Stomach (tissue), 9 donors: Measurements from ENCODE around the gene PLPPR3. TPM values are rescaled to one million over a fixed set of nuclear protein-coding genes. Genes with fewer than 3 reads are reported as not detected.

Source experiments
- DNase-seq, 2 donors: peaks; one replicate each; pipeline versions ENCODE4 v3.0.0 to v3.0.0-alpha.2; 2013 to 2019
- H3K27ac ChIP-seq, 5 donors: fragments of 200-600 bp in 4 of 5; sonication (generic) in 4 of 5; one replicate each; pipeline ENCODE4 v1.5.1; 2013 to 2019; ENCODE audit warnings: mild to moderate bottlenecking in 1 of 5, moderate library complexity in 1 of 5
- H3K27me3 ChIP-seq, 3 donors: fragments of 200-600 bp; sonication (generic); one replicate each; pipeline ENCODE4 v1.5.1; 2017 to 2019; ENCODE audit warnings: mixed run types in 1 of 3
- H3K36me3 ChIP-seq, 4 donors: fragments of 200-600 bp; sonication (generic); 1 replicate in 3 of 4; 2 replicates in 1 of 4; pipeline ENCODE4 v1.5.1; 2016 to 2019
- H3K4me1 ChIP-seq, 4 donors: fragments of 200-600 bp; sonication (generic); one replicate each; pipeline ENCODE4 v1.5.1; 2016 to 2019
- H3K4me3 ChIP-seq, 4 donors: fragments of 200-600 bp; sonication (generic) in 3 of 4; one replicate each; pipeline ENCODE4 v1.5.1; 2016 to 2019; ENCODE audit warnings: mild to moderate bottlenecking in 1 of 4
- H3K9me3 ChIP-seq, 4 donors: fragments of 200-600 bp; sonication (generic); one replicate each; pipeline ENCODE4 v1.5.1; 2016 to 2019
- CTCF ChIP-seq, 7 experiments: fragments of 450-650 bp in 4 of 7; fragments of 200-600 bp in 3 of 7; sonication (generic) in 3 of 7; IDR thresholded peaks; one replicate each; pipeline ENCODE4 v1.5.1; 2016 to 2019; ENCODE audit warnings: antibody characterized with exemption in 7 of 7, control low read depth in 2 of 7, mild to moderate bottlenecking in 1 of 7
- EP300 ChIP-seq: sonication (generic); formaldehyde crosslinking; IDR thresholded peaks from one replicate; pipeline ENCODE4 v1.6.1; 2017; ENCODE audit warnings: antibody characterized with exemption
- POLR2A ChIP-seq, 4 donors: fragments of 450-650 bp; IDR thresholded peaks; one replicate each; pipeline ENCODE4 v1.6.1; 2016; ENCODE audit warnings: antibody characterized with exemption in 4 of 4, control low read depth in 2 of 4, mild to moderate bottlenecking in 1 of 4, moderate library complexity in 1 of 4
- POLR2AphosphoS5 ChIP-seq, 3 donors: sonication (generic); formaldehyde crosslinking; IDR thresholded peaks; one replicate each; pipeline ENCODE4 v1.6.1; 2016; ENCODE audit warnings: antibody characterized with exemption in 3 of 3
- WGBS, 5 donors: extraction: QIAGEN DNeasy Blood & Tissue Kit in 3 of 5; methylation state at CpG; one replicate each; pipeline versions ENCODE4 v1.1.5 to v1.1.7; 2013 to 2018; 5-methylcytosine and 5-hydroxymethylcytosine counted together
- intact Hi-C: fragments of 100-400 bp; cut with DNase I; formaldehyde crosslinking; loops from one replicate; pipeline ENCODE4 v1.15.1; 2023; ENCODE audit warnings: low total_unique reads
- polyA plus RNA-seq, 3 donors: library from polyadenylated mRNA; stranded (reverse); fragments of 200-250 nt; gene quantifications; one replicate each; pipeline ENCODE4 v1.2.3, GENCODE V29; 2013
- total RNA-seq, 5 donors: library from RNA; depleted of rRNA; stranded (reverse); fragments of >200 nt; gene quantifications; one replicate each; pipeline versions ENCODE4 v1.1.0 to v1.2.3, GENCODE V29; 2014 to 2016
- donor health status: healthy with polysubstance abuse.
- donor health status: Bipolar disorder and iron deficiency.
- donor health status: healthy.

PLPPR3 gene
- total and polyA plus RNA-seq, 8 donors, result 0.46 to 0.55 TPM; not detected in 6

GRCh38 chr19:802498-803098 lies 19.2 kb downstream of the PLPPR3 start:
- Histone ChIP-seq H3K4me1 (peaks cover 52 to 74% (median 64%) of the 10 kb centered on the region in 4 donors), H3K27me3 (no peaks in the 10 kb centered on the region), H3K4me3 (peak overlapping the region in 3 of 4 donors; percentile 22 to 97 (median 96)), H3K9me3 (no peaks in the 10 kb centered on the region), H3K36me3 (peaks cover 57 to 77% (median 66%) of the 10 kb centered on the region in 4 donors), H3K27ac (peak overlapping the region in 3 of 5 donors; percentile 26 to 100 (median 100))
- intact Hi-C loops, result no loop called here
- WGBS, 5 donors, result 45 to 69% (median 57%) methylated on average over 24 to 28 of the region's 28 CpGs
- TF ChIP-seq EP300 (no peak), POLR2A (IDR thresholded peaks at IDR 0.05) (no peak), CTCF (IDR thresholded peaks at IDR 0.05) (no peak), POLR2AphosphoS5 (IDR thresholded peaks at IDR 0.05) (no peak)
- DNase-seq, result peak in 1 of 2 donors; percentile 61

- WGBS, 5 donors, result 29 to 36% (median 31%) methylated on average over 14 to 23 of the region's 23 CpGs
- H3K4me3 ChIP-seq, result peak overlapping the region; percentile 11 to 97 (median 59)
- intact Hi-C loops, result no loop called here
- H3K36me3 ChIP-seq, result peaks cover 51 to 70% (median 60%) of the 10 kb centered on the region in 4 donors
- H3K4me1 ChIP-seq, result peaks cover 52 to 74% (median 62%) of the 10 kb centered on the region in 4 donors
- peak; percentile 60 to 73 for DNase-seq
- H3K27me3 ChIP-seq, result no peaks in the 10 kb centered on the region
- H3K27ac ChIP-seq, result peak overlapping the region; percentile 0 to 100 (median 96)
- TF ChIP-seq EP300 (no peak), POLR2A (IDR thresholded peaks at IDR 0.05) (no peak), POLR2AphosphoS5 (IDR thresholded peaks at IDR 0.05) (no peak)
- no peaks in the 10 kb centered on the region for H3K9me3 ChIP-seq
Observed at GRCh38 chr19:801861-802497, 19.8 kb downstream of the PLPPR3 start.

DNA sequence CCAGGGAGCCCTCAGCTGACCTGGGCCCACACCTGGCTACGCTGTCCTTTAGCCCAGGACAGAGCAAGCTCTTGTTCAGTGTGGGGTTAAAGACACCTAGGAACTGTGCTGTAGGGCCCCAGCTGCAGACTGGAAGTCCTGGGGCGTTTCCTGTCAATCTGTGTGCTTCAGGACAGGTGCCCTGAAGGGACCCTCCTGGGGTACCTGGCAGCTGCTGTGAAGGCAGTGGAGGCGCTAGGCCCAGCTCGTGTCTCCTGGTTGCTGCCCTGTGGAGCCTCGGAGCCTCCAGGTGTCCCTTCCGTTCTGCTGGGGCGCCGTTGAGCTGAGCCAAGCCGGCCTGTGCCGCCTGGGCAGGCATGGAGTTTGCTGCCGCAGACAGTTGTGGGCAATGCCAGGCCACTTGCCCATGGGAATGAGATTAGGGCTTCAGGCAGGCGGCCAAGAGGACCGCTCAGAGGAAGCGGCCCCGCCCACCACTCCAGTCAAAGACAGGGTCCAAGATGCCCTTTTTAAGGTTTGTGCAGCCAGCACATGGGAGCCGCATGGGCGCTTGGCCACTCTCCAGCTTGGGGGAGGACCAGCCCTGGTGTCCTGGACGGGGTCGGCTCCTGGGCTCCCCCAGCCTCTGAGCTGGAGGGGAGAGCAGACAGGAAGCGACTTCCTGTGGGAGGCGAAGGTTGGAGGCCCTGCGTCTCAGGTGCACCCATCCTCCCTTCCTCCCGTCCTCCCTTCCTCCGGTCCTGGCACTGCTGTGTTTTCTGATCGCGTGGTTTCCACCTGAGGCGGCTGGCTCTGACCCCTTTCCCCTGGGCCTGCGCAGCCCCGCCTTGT lies 20.5 kb downstream of the PLPPR3 start:
- intact Hi-C loops, result no loop called here
- Histone ChIP-seq H3K4me3 (peak overlapping the region; percentile 11 to 97 (median 59)), H3K27ac (peak overlapping the region; percentile 43 to 100 (median 96)), H3K4me1 (peaks cover 55 to 78% (median 64%) of the 10 kb centered on the region in 4 donors), H3K36me3 (peaks cover 43 to 63% (median 53%) of the 10 kb centered on the region in 4 donors), H3K27me3 (no peaks in the 10 kb centered on the region), H3K9me3 (no peaks in the 10 kb centered on the region)
- TF ChIP-seq EP300 (no peak), POLR2AphosphoS5 (IDR thresholded peaks at IDR 0.05) (peak in 1 of 3 donors; percentile 59)
- peak; percentile 79 to 84 for DNase-seq
- WGBS, 5 donors, result 17 to 29% (median 24%) methylated on average over 17 to 29 of the region's 29 CpGs

GRCh38 chr19:800360-801029 lies 21.3 kb downstream of the PLPPR3 start:
- TF ChIP-seq POLR2A (IDR thresholded peaks at IDR 0.05) (no peak), CTCF (IDR thresholded peaks at IDR 0.05) (no peak), POLR2AphosphoS5 (IDR thresholded peaks at IDR 0.05) (peak in 2 of 3 donors; percentile 8 to 30), EP300 (no peak)
- Histone ChIP-seq H3K4me1 (peaks cover 62 to 82% (median 72%) of the 10 kb centered on the region in 4 donors), H3K27me3 (no peaks in the 10 kb centered on the region), H3K4me3 (peak overlapping the region; percentile 8 to 97 (median 59)), H3K27ac (peak overlapping the region; percentile 43 to 100 (median 96)), H3K9me3 (no peaks in the 10 kb centered on the region), H3K36me3 (peaks cover 36 to 55% (median 45%) of the 10 kb centered on the region in 4 donors)
- 17 to 34% (median 23%) methylated on average over 8 to 17 of the region's 17 CpGs for WGBS, 5 donors
- intact Hi-C loops, result no loop called here
- DNase-seq, result peak; percentile 69 to 70
